Activated naive CD4-positive, alpha-beta T cell treated with anti-CD3 and anti-CD28 coated beads, Interleukin-2, amount 50 U/mL, for 72 hours (primary cell): ENCODE results near the gene LOXHD1. TPM values are rescaled to one million over a fixed set of nuclear protein-coding genes. Genes with fewer than 3 reads are reported as not detected.

Experiments
- total RNA-seq, 2 donors: library from RNA; stranded (reverse); gene quantifications; one replicate each; pipeline ENCODE4 v1.2.3, GENCODE V29; 2022

Gene LOXHD1
- total RNA-seq, 2 donors from 2014 or later: 0.10 to 0.14 TPM

Other genes starting within 250 kb of the LOXHD1 start
- gene ST8SIA5, start 99.8 kb upstream of the LOXHD1 start, total RNA-seq: under 1 TPM in 1 of 2 donors, not detected in 1; 0.19 TPM